Osteoblast (primary cell): ENCODE measurements around the gene IKBIP. TPM values are rescaled to one million over a fixed set of nuclear protein-coding genes. Genes with fewer than 3 reads are reported as not detected.

Experiments
- DNase-seq: peaks from one replicate; pipeline ENCODE4 v3.0.0; 2011; ENCODE audit warnings: low spot score, mixed read lengths; ENCODE audit not compliant: insufficient read length; ENCODE audit errors: missing footprints
- H2AFZ ChIP-seq: 2 replicates; pipeline ENCODE4 v1.6.0; 2011; ENCODE audit warnings: mild to moderate bottlenecking, low read length
- H3K27ac ChIP-seq: 2 replicates; pipeline ENCODE4 v1.5.1; 2011; ENCODE audit warnings: mild to moderate bottlenecking, low read depth, low read length, moderate library complexity
- H3K27me3 ChIP-seq: 2 replicates; pipeline ENCODE4 v1.6.0; 2012; ENCODE audit warnings: mild to moderate bottlenecking, control low read depth, inconsistent platforms, low read length, moderate library complexity; ENCODE audit not compliant: insufficient read depth
- H3K36me3 ChIP-seq: 2 replicates; pipeline ENCODE4 v1.5.1; 2011; ENCODE audit warnings: mild to moderate bottlenecking, low read length, control low read depth, moderate library complexity; ENCODE audit not compliant: insufficient read depth
- H3K4me1 ChIP-seq: 2 replicates; pipeline ENCODE4 v1.5.1; 2011; ENCODE audit warnings: mild to moderate bottlenecking, low read length, control low read depth, moderate library complexity; ENCODE audit not compliant: insufficient read depth
- H3K4me2 ChIP-seq: 2 replicates; pipeline ENCODE4 v1.6.0; 2011; ENCODE audit warnings: mild to moderate bottlenecking, low read length; ENCODE audit not compliant: insufficient read depth
- H3K4me3 ChIP-seq: fragments of 200-600 bp; sonication (generic); 3 replicates; pipeline ENCODE4 v1.5.1; 2012; ENCODE audit warnings: mild to moderate bottlenecking, low read length, inconsistent platforms; ENCODE audit not compliant: insufficient read depth
- H3K79me2 ChIP-seq: 2 replicates; pipeline ENCODE4 v1.6.0; 2012; ENCODE audit warnings: mild to moderate bottlenecking, low read length, control low read depth, inconsistent platforms; ENCODE audit not compliant: insufficient read depth
- H3K9me3 ChIP-seq: 2 replicates; pipeline ENCODE4 v1.5.1; 2011; ENCODE audit warnings: low read depth, low read length, control low read depth
- H4K20me1 ChIP-seq: 2 replicates; pipeline ENCODE4 v1.6.0; 2012; ENCODE audit warnings: mild to moderate bottlenecking, low read length, control low read depth; ENCODE audit not compliant: insufficient read depth
- total RNA-seq: library from RNA; depleted of rRNA; stranded (reverse); fragments of >200 nt; gene quantifications from 2 replicates; pipeline ENCODE4 v1.2.3, GENCODE V29; 2012
- TF ChIP-seq, protein P1 (sequence below): IDR thresholded peaks from 2 replicates; pipeline ENCODE4 v1.5.1; 2011; ENCODE audit warnings: mild to moderate bottlenecking, low read depth, low read length, moderate library complexity; ENCODE audit errors: extremely low read depth

Gene IKBIP
- total RNA-seq, 1 donor = 47.4 TPM

DNA sequence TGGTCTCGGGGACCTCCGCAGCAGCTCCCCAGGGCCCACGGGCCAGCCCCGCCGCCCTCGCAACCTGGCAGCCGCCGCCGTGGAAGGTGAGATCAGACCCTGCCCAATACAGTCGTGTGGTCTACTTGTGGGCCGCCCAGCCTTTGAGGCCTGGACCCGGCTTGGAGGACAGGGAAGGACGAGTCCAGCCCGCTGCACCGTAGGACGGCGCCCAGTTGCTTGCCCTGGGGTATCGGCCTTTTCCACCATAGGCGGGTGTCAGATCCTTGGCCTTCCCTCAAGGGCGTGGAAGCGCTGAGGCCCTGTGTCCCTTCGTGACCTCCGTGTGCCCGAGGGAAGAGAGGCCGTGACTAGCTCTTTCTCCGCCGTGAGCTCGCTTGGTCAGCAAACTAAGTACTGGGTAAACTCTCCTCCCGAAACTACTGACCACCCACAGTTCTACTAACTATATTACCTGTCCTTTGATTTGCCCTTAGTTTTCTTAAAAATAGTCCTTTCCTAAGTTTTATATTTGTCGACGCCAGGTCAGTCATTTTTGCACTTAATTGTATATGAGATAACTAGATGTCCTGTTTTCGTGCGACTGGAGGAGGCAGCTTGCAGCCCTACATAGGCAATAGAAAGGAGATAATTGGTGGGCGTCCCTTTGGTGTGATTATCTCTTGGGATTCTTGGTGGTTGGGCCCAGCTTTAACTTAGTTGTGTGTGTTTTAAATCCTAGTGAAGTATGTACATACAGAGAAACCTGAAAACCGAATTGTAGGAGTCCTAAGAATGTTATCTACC is 50.3 kb downstream of the IKBIP start:
- Histone ChIP-seq H3K4me2 (peak overlapping the region; percentile 94), H3K4me3 (peak overlapping the region; percentile 100), H3K27ac (peak overlapping the region; percentile 95), H3K4me1 (peaks cover 15% of the 10 kb centered on the region), H4K20me1 (peaks cover 42% of the 10 kb centered on the region), H3K79me2 (peaks cover 51% of the 10 kb centered on the region), H2AFZ (peak overlapping the region; percentile 79), H3K27me3 (no peaks in the 10 kb centered on the region), H3K36me3 (peaks cover 37% of the 10 kb centered on the region), H3K9me3 (no peaks in the 10 kb centered on the region)
- peak; percentile 26 for DNase-seq
- TF ChIP-seq, protein P1, sequence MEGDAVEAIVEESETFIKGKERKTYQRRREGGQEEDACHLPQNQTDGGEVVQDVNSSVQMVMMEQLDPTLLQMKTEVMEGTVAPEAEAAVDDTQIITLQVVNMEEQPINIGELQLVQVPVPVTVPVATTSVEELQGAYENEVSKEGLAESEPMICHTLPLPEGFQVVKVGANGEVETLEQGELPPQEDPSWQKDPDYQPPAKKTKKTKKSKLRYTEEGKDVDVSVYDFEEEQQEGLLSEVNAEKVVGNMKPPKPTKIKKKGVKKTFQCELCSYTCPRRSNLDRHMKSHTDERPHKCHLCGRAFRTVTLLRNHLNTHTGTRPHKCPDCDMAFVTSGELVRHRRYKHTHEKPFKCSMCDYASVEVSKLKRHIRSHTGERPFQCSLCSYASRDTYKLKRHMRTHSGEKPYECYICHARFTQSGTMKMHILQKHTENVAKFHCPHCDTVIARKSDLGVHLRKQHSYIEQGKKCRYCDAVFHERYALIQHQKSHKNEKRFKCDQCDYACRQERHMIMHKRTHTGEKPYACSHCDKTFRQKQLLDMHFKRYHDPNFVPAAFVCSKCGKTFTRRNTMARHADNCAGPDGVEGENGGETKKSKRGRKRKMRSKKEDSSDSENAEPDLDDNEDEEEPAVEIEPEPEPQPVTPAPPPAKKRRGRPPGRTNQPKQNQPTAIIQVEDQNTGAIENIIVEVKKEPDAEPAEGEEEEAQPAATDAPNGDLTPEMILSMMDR = no peak

DNA sequence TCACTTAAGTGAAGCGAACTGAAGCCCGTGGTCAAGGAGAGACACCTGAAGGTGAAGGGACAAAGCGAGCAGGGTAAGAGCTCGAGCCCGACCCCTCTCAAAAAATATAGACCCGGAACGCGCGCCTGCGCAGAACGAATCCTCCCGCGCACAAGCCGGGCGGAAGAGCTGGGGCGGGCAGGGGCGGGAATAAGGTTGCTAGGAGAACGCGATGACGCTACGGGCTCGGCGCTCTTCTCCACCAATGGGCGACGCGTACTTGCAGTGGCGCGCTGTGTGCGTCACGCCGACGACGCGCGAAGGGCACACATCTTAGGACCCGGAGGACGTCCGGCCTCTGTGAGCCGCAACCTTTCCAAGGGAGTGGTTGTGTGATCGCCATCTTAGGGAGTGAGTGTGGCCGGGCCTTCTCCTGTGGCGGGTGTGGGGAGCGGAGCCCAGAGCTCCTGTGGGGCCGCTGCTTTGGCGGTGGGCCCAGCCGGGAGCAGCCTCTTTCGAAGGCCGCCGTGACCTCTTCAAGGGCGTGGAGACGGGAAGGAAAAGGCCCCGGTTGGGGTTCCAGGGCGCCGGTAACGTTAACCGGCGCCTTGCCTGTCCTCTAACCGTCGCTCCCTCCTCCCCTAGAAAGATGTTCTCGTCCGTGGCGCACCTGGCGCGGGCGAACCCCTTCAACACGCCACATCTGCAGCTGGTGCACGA is 51.1 kb downstream of the IKBIP start, which contains the start of gene SLC25A3:
Gene SLC25A3, plus strand, starts transcription at position 336 of the 699 bp plus-strand sequence. Its CDS starts 293 bp downstream, at position 629.
- Histone ChIP-seq H3K79me2 (peaks cover 50% of the 10 kb centered on the region), H3K36me3 (peaks cover 32% of the 10 kb centered on the region), H3K4me1 (peaks cover 15% of the 10 kb centered on the region), H3K4me2 (peak within 1 kb of the TSS; percentile 94), H3K27me3 (no peaks in the 10 kb centered on the region), H3K9me3 (no peaks in the 10 kb centered on the region), H4K20me1 (peaks cover 41% of the 10 kb centered on the region), H2AFZ (peak within 1 kb of the TSS; percentile 97), H3K27ac (peak within 1 kb of the TSS; percentile 95), H3K4me3 (peak within 1 kb of the TSS; percentile 100)
- TF ChIP-seq, protein P1 = no peak
- DNase-seq = peak; percentile 97

DNA sequence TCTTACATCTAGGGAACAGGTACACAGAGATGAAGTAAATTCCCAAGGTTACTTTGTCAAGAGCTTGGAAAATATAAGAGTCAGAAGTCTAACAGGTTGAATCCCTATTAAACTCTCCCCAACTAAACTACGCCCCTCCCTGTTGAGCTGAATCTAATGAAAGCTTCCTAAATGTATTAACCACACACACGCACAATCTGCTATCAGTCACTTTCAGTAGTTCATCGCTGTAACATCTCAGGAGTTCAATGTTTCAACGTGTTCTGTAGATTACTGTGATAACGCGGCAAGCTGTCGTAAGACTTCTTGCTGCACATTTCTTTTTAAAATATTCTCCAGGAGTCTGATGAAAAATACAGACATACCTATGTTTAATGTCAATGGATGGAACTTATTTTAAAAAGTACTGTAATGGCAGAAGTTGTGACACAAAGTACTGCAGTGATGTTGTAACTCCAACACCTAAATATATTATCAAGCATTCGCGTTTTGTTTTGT is 51.7 kb downstream of the IKBIP start:
- Histone ChIP-seq H4K20me1 (peaks cover 41% of the 10 kb centered on the region), H3K4me2 (peak overlapping the region; percentile 93), H3K4me1 (peaks cover 15% of the 10 kb centered on the region), H2AFZ (peak overlapping the region; percentile 97), H3K79me2 (peaks cover 44% of the 10 kb centered on the region), H3K36me3 (peaks cover 26% of the 10 kb centered on the region), H3K9me3 (no peaks in the 10 kb centered on the region), H3K27me3 (no peaks in the 10 kb centered on the region), H3K4me3 (peak overlapping the region; percentile 100), H3K27ac (peak overlapping the region; percentile 95)
- TF ChIP-seq, protein P1 = no peak
- peak; percentile 74 for DNase-seq

DNA sequence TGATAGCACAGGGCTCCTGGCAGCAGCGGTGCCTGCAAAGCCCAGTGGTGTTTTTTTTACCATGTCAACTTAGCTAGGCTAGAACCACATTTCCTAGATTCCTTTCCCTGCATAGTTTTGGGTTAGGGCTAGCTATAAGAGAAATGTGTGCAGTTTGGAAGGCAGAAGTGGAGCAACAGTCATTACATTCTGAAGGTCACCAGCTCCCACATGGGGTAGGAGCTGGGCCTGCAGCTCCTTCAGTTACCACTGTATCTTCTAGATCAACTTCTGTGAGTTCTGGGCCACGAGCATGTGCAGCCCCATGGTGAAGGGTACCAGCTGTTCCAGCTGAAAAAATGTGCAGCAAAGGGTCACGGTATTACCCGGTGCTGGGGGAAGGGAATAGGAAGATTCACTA is 53.4 kb downstream of the IKBIP start:
- peaks cover 12% of the 10 kb centered on the region for H3K4me1 ChIP-seq
- no peaks in the 10 kb centered on the region for H3K9me3 ChIP-seq
- no peak overlapping the region for H3K4me3 ChIP-seq
- H2AFZ ChIP-seq = peak overlapping the region; percentile 47
- peak; percentile 48 for DNase-seq
- TF ChIP-seq, protein P1 = no peak
- H3K27me3 ChIP-seq = no peaks in the 10 kb centered on the region
- no peak overlapping the region for H3K4me2 ChIP-seq
- H3K27ac ChIP-seq = no peak overlapping the region
- H3K36me3 ChIP-seq = peaks cover 9% of the 10 kb centered on the region
- H4K20me1 ChIP-seq = peaks cover 26% of the 10 kb centered on the region
- peaks cover 27% of the 10 kb centered on the region for H3K79me2 ChIP-seq
